Measurements from ENCODE around the gene RUBCN. TPM values are rescaled to one million over a fixed set of nuclear protein-coding genes. Genes with fewer than 3 reads are reported as not detected.

RUBCN gene
- total and polyA plus RNA-seq, 10 of the 15 experiments (the other 5 are each of a cell fraction or from before 2014, with no cell fraction given): 15.5 to 79.9 (median 40.4) TPM

DNA sequence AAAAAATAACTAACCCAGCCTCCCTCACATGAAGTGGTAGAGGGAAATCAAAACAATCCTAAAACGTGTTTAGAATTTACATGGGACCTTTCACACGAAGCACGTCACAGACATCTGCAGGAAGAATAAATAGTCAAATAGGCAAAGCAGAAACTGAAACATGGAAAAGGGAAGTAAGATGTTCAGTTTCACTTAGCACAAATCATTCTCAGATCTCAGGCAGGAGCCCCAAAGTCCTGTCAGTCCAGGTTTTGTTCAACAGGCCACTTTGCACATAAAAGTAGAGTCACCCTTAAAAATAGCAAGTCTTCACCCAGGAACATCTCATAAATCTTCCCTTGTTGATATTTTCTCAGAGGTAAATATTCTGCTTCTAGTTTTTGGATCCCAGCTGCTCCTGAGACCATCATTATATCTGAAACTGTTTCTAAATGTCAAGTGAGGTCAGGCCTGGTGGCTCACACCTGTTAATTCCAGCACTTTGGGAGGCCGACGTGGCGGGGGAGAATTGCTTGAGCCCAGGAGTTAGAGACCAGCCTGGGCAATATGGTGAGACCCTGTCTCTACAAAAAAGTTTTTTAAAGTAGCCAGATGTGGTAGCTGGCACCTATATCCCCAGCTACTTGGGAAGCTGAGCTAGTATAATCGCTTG, 1.9 kb downstream of the RUBCN start (continued):
- TF ChIP-seq, protein P1, sequence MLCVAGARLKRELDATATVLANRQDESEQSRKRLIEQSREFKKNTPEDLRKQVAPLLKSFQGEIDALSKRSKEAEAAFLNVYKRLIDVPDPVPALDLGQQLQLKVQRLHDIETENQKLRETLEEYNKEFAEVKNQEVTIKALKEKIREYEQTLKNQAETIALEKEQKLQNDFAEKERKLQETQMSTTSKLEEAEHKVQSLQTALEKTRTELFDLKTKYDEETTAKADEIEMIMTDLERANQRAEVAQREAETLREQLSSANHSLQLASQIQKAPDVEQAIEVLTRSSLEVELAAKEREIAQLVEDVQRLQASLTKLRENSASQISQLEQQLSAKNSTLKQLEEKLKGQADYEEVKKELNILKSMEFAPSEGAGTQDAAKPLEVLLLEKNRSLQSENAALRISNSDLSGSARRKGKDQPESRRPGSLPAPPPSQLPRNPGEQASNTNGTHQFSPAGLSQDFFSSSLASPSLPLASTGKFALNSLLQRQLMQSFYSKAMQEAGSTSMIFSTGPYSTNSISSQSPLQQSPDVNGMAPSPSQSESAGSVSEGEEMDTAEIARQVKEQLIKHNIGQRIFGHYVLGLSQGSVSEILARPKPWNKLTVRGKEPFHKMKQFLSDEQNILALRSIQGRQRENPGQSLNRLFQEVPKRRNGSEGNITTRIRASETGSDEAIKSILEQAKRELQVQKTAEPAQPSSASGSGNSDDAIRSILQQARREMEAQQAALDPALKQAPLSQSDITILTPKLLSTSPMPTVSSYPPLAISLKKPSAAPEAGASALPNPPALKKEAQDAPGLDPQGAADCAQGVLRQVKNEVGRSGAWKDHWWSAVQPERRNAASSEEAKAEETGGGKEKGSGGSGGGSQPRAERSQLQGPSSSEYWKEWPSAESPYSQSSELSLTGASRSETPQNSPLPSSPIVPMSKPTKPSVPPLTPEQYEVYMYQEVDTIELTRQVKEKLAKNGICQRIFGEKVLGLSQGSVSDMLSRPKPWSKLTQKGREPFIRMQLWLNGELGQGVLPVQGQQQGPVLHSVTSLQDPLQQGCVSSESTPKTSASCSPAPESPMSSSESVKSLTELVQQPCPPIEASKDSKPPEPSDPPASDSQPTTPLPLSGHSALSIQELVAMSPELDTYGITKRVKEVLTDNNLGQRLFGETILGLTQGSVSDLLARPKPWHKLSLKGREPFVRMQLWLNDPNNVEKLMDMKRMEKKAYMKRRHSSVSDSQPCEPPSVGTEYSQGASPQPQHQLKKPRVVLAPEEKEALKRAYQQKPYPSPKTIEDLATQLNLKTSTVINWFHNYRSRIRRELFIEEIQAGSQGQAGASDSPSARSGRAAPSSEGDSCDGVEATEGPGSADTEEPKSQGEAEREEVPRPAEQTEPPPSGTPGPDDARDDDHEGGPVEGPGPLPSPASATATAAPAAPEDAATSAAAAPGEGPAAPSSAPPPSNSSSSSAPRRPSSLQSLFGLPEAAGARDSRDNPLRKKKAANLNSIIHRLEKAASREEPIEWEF (IDR thresholded peaks at IDR 0.05; ENCODE audit: insufficient replicate concordance, low read depth, low read length): no peak
- TF ChIP-seq, protein P2, sequence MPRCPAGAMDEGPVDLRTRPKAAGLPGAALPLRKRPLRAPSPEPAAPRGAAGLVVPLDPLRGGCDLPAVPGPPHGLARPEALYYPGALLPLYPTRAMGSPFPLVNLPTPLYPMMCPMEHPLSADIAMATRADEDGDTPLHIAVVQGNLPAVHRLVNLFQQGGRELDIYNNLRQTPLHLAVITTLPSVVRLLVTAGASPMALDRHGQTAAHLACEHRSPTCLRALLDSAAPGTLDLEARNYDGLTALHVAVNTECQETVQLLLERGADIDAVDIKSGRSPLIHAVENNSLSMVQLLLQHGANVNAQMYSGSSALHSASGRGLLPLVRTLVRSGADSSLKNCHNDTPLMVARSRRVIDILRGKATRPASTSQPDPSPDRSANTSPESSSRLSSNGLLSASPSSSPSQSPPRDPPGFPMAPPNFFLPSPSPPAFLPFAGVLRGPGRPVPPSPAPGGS (IDR thresholded peaks at IDR 0.05; ENCODE audit: borderline replicate concordance, insufficient read depth, low read depth, low read length, poor library complexity, severe bottlenecking): no peak
- TF ChIP-seq NR2C1 (IDR thresholded peaks at IDR 0.05): peak; percentile 79
- no peak for TF ChIP-seq KDM1A (IDR thresholded peaks at IDR 0.05; ENCODE audit: borderline replicate concordance)
- peak in 1 of 2 experiments; percentile 86; a peak in 2 of 4 replicates for TF ChIP-seq ETV6 (conservative IDR thresholded peaks at IDR 0.05 in 1 of 2, IDR thresholded peaks at IDR 0.05 in 1 of 2; ENCODE audit: borderline replicate concordance in 1 of 2, low read depth in 1 of 2)
- no peak for TF ChIP-seq EGR1 (IDR thresholded peaks at IDR 0.05; ENCODE audit: borderline replicate concordance in 1 of 2, low read depth in 2 of 2, low read length in 2 of 2)
- TF ChIP-seq, protein P3, sequence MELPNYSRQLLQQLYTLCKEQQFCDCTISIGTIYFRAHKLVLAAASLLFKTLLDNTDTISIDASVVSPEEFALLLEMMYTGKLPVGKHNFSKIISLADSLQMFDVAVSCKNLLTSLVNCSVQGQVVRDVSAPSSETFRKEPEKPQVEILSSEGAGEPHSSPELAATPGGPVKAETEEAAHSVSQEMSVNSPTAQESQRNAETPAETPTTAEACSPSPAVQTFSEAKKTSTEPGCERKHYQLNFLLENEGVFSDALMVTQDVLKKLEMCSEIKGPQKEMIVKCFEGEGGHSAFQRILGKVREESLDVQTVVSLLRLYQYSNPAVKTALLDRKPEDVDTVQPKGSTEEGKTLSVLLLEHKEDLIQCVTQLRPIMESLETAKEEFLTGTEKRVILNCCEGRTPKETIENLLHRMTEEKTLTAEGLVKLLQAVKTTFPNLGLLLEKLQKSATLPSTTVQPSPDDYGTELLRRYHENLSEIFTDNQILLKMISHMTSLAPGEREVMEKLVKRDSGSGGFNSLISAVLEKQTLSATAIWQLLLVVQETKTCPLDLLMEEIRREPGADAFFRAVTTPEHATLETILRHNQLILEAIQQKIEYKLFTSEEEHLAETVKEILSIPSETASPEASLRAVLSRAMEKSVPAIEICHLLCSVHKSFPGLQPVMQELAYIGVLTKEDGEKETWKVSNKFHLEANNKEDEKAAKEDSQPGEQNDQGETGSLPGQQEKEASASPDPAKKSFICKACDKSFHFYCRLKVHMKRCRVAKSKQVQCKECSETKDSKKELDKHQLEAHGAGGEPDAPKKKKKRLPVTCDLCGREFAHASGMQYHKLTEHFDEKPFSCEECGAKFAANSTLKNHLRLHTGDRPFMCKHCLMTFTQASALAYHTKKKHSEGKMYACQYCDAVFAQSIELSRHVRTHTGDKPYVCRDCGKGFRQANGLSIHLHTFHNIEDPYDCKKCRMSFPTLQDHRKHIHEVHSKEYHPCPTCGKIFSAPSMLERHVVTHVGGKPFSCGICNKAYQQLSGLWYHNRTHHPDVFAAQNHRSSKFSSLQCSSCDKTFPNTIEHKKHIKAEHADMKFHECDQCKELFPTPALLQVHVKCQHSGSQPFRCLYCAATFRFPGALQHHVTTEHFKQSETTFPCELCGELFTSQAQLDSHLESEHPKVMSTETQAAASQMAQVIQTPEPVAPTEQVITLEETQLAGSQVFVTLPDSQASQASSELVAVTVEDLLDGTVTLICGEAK (IDR thresholded peaks at IDR 0.05; ENCODE audit: borderline replicate concordance): no peak
- no peak for TF ChIP-seq HDAC6 (IDR thresholded peaks at IDR 0.05; ENCODE audit: unreplicated experiment)
- TF ChIP-seq, protein P4, sequence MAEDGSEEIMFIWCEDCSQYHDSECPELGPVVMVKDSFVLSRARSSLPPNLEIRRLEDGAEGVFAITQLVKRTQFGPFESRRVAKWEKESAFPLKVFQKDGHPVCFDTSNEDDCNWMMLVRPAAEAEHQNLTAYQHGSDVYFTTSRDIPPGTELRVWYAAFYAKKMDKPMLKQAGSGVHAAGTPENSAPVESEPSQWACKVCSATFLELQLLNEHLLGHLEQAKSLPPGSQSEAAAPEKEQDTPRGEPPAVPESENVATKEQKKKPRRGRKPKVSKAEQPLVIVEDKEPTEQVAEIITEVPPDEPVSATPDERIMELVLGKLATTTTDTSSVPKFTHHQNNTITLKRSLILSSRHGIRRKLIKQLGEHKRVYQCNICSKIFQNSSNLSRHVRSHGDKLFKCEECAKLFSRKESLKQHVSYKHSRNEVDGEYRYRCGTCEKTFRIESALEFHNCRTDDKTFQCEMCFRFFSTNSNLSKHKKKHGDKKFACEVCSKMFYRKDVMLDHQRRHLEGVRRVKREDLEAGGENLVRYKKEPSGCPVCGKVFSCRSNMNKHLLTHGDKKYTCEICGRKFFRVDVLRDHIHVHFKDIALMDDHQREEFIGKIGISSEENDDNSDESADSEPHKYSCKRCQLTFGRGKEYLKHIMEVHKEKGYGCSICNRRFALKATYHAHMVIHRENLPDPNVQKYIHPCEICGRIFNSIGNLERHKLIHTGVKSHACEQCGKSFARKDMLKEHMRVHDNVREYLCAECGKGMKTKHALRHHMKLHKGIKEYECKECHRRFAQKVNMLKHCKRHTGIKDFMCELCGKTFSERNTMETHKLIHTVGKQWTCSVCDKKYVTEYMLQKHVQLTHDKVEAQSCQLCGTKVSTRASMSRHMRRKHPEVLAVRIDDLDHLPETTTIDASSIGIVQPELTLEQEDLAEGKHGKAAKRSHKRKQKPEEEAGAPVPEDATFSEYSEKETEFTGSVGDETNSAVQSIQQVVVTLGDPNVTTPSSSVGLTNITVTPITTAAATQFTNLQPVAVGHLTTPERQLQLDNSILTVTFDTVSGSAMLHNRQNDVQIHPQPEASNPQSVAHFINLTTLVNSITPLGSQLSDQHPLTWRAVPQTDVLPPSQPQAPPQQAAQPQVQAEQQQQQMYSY (CRISPR knock-in tag; IDR thresholded peaks at IDR 0.05): no peak
- no peak for TF ChIP-seq JUND (IDR thresholded peaks at IDR 0.05; ENCODE audit: low read depth, low read length)
- peak; percentile 66 for TF ChIP-seq SP1 (IDR thresholded peaks at IDR 0.05; ENCODE audit: low read depth, low read length)
- peak; percentile 33 for TF ChIP-seq SMAD1 (IDR thresholded peaks at IDR 0.05; ENCODE audit: low read depth, partially characterized antibody)

All from GM12878 (cell line).